GM21717 (cell line): ENCODE measurements around the gene CYP4X1.
"Not testable (repeated sequence)": the region's sequence is repeated elsewhere in the genome, so short reads cannot be mapped to it uniquely, and the experiment has no call there.

ENCODE experiments used
- ATAC-seq: cut with Tn5 transposase; IDR thresholded peaks from one replicate; pipeline ENCODE4 v1.9.1; 2021; ENCODE audit warnings: mild to moderate bottlenecking, moderate library complexity; ENCODE audit not compliant: unreplicated experiment

The CYP4X1 gene

GRCh38 chr1:47023268-47024140 is at the start of gene CYP4X1:
TSS of gene CYP4X1 (plus strand) at chr1:47023669. CDS start at chr1:47023818, 149 bp downstream.
- no peak for ATAC-seq

GRCh38 chr1:46983166-46983829 is 40.2 kb upstream of the CYP4X1 start:
- ATAC-seq, result no peak

- ATAC-seq, result no peak
These were observed 39.5 kb upstream of the CYP4X1 start for GRCh38 chr1:46983830-46984586.

- ATAC-seq, result not testable (repeated sequence)
These were observed 32.9 kb upstream of the CYP4X1 start for GRCh38 chr1:46990541-46990940.

- no peak for ATAC-seq
These were observed 32.2 kb upstream of the CYP4X1 start for GRCh38 chr1:46991083-46991923.

- no peak for ATAC-seq
These were observed 26.7 kb upstream of the CYP4X1 start for GRCh38 chr1:46996659-46997281.

- no peak for ATAC-seq
These were observed 21.3 kb upstream of the CYP4X1 start for GRCh38 chr1:47002211-47002610.

GRCh38 chr1:47003896-47004403 is 19.5 kb upstream of the CYP4X1 start:
- ATAC-seq, result no peak

- ATAC-seq, result not testable (repeated sequence)
These were observed 17.0 kb upstream of the CYP4X1 start for GRCh38 chr1:47006437-47006836.

- no peak for ATAC-seq
These were observed 10.2 kb upstream of the CYP4X1 start for GRCh38 chr1:47013293-47013692.

- no peak for ATAC-seq
These were observed 2.4 kb upstream of the CYP4X1 start for GRCh38 chr1:47021070-47021469.

GRCh38 chr1:47024141-47024801 is 802 bp downstream of the CYP4X1 start:
- no peak for ATAC-seq

- no peak for ATAC-seq
These were observed 6.8 kb downstream of the CYP4X1 start for GRCh38 chr1:47030170-47030805.

GRCh38 chr1:47031059-47031458 is 7.6 kb downstream of the CYP4X1 start:
- ATAC-seq, result no peak

- ATAC-seq, result no peak
These were observed 8.1 kb downstream of the CYP4X1 start for GRCh38 chr1:47031585-47031984.

GRCh38 chr1:47036764-47037163 is 13.3 kb downstream of the CYP4X1 start:
- no peak for ATAC-seq

GRCh38 chr1:47059376-47059775 is 35.9 kb downstream of the CYP4X1 start:
- ATAC-seq, result no peak

GRCh38 chr1:47067097-47067594 is 43.7 kb downstream of the CYP4X1 start, which contains the start of gene CYP4Z1:
TSS of gene CYP4Z1 (plus strand) at chr1:47067231. CDS start at chr1:47067491, 260 bp downstream.
- ATAC-seq, result no peak
